ENCODE results near the gene ZNF784. TPM values are rescaled to one million over a fixed set of nuclear protein-coding genes. Genes with fewer than 3 reads are reported as not detected.
A peak's percentile ranks its signal among the peaks of the same experiment; 100 is the strongest.

Gene ZNF784
- polyA plus RNA-seq, 2 of the 4 experiments (the other 2 are of a cell fraction), result 3.5 to 6.6 TPM

GRCh38 chr19:55668603-55669348 lies 44.4 kb upstream of the ZNF784 start (continued):
- no peak for TF ChIP-seq HMGXB4 (CRISPR knock-in tag; IDR thresholded peaks at IDR 0.05; ENCODE audit: borderline replicate concordance)
- no peak for TF ChIP-seq MAX (IDR thresholded peaks at IDR 0.05)

- H3K4me3 ChIP-seq, result no peak overlapping the region
- TF ChIP-seq POLR2A (IDR thresholded peaks at IDR 0.05; ENCODE audit: low read length), result no peak
- TF ChIP-seq POLR2AphosphoS2 (conservative IDR thresholded peaks at IDR 0.05; ENCODE audit: low read length), result 0 out of 2 replicates have a peak, but pooled peaks have one; percentile 54
- DNase-seq (ENCODE audit: low read depth in 1 of 2, low spot score in 1 of 2) (no peak), FAIRE-seq (no peak), ATAC-seq (no peak)
- no peaks in the 10 kb centered on the region for H3K9me3 ChIP-seq
- H3K27ac ChIP-seq, result no peak overlapping the region
- 85% methylated on average over 10 of the region's 11 CpGs for WGBS (ENCODE audit: missing lambda C conversion rate)
- H3K4me1 ChIP-seq, result peaks cover 35% of the 10 kb centered on the region
- no peak overlapping the region for H3K4me2 ChIP-seq
- ChIA-PET POLR2A (interaction anchor here (1.0 to 2.5 kb wide), 2 partner anchors 13 to 21 kb away, joined by 4 to 12 read pairs; partner anchors contain the start of gene U2AF2), CTCF (interaction anchor here (1.1 to 10.0 kb wide), 2 partner anchors 15 to 18 kb away, joined by 3 to 97 read pairs; partner anchors contain the start of gene U2AF2)
These were observed 43.6 kb upstream of the ZNF784 start for GRCh38 chr19:55667958-55668357.

- Histone ChIP-seq H3K4me1 (peaks cover 30% of the 10 kb centered on the region), H3K4me2 (no peak overlapping the region), H3K27ac (no peak overlapping the region), H3K4me3 (no peak overlapping the region), H3K9me3 (no peaks in the 10 kb centered on the region)
- DNase-seq (ENCODE audit: low read depth in 1 of 2, low spot score in 1 of 2) (no peak), ATAC-seq (no peak), FAIRE-seq (no peak)
- TF ChIP-seq JUN (IDR thresholded peaks at IDR 0.05), result no peak
- TF ChIP-seq HES2 (IDR thresholded peaks at IDR 0.05), result no peak
- TF ChIP-seq ESRRA (IDR thresholded peaks at IDR 0.05; ENCODE audit: borderline replicate concordance, low read length), result no peak
- TF ChIP-seq CEBPB (IDR thresholded peaks at IDR 0.05), result no peak
- no peak for TF ChIP-seq RARB (CRISPR knock-in tag; IDR thresholded peaks at IDR 0.05)
- no peak for TF ChIP-seq POLR2A (IDR thresholded peaks at IDR 0.05; ENCODE audit: low read length)
- 90% methylated on average over 12 of the region's 12 CpGs for WGBS (ENCODE audit: missing lambda C conversion rate)
- CTCF ChIA-PET, result interaction anchor here (0.7 to 10.0 kb wide), 3 partner anchors 10 to 18 kb away, joined by 3 to 97 read pairs (median 5); partner anchors contain the start of gene U2AF2
- POLR2A ChIA-PET, result interaction anchor here (2.5 kb wide), 1 partner anchor 13 kb away, joined by 12 read pairs; the partner anchor contains the start of gene U2AF2
These were observed 43.1 kb upstream of the ZNF784 start for GRCh38 chr19:55667511-55667910.

GRCh38 chr19:55667006-55667381 lies 42.6 kb upstream of the ZNF784 start:
- ChIA-PET CTCF (interaction anchor here (0.7 to 10.0 kb wide), 3 partner anchors 10 to 34 kb away, joined by 3 to 97 read pairs (median 5); partner anchors contain the start of gene U2AF2), POLR2A (interaction anchor here (1.8 kb wide), 1 partner anchor 12 kb away, joined by 8 read pairs; the partner anchor contains the start of gene U2AF2)
- no peak for TF ChIP-seq ZC3H11A (IDR thresholded peaks at IDR 0.05)
- no peak for TF ChIP-seq RARB (CRISPR knock-in tag; IDR thresholded peaks at IDR 0.05)
- TF ChIP-seq NFE2L2 (conservative IDR thresholded peaks at IDR 0.05; ENCODE audit: low read length), result no peak
- TF ChIP-seq POLR2AphosphoS2 (conservative IDR thresholded peaks at IDR 0.05; ENCODE audit: low read length), result 0 out of 2 replicates have a peak, but pooled peaks have one; percentile 7
- peaks cover 27% of the 10 kb centered on the region for H3K4me1 ChIP-seq
- H3K4me2 ChIP-seq, result no peak overlapping the region
- no peak overlapping the region for H3K4me3 ChIP-seq
- no peak for DNase-seq (ENCODE audit: low read depth in 1 of 2, low spot score in 1 of 2)
- 100% methylated on average over 4 of the region's 4 CpGs for WGBS (ENCODE audit: missing lambda C conversion rate)
- FAIRE-seq, result no peak
- no peak for ATAC-seq
- H3K9me3 ChIP-seq, result no peaks in the 10 kb centered on the region
- H3K27ac ChIP-seq, result no peak overlapping the region

- Histone ChIP-seq H3K9me3 (no peaks in the 10 kb centered on the region), H3K4me2 (no peak overlapping the region), H3K27ac (no peak overlapping the region), H3K4me3 (no peak overlapping the region), H3K4me1 (peaks cover 27% of the 10 kb centered on the region)
- DNase-seq (ENCODE audit: low read depth in 1 of 2, low spot score in 1 of 2) (no peak), FAIRE-seq (no peak), ATAC-seq (no peak)
- WGBS (ENCODE audit: missing lambda C conversion rate), result 88% methylated on average over 12 of the region's 12 CpGs
- CTCF ChIA-PET, result interaction anchor here (0.7 to 10.0 kb wide), 4 partner anchors 9 to 34 kb away, joined by 3 to 97 read pairs (median 4); partner anchors contain the start of gene U2AF2
- TF ChIP-seq POLR2AphosphoS2 (conservative IDR thresholded peaks at IDR 0.05; ENCODE audit: low read length) (0 out of 2 replicates have a peak, but pooled peaks have one; percentile 23), HDAC2 (IDR thresholded peaks at IDR 0.05) (no peak)
- POLR2A ChIA-PET, result interaction anchor here (1.8 kb wide), 1 partner anchor 12 kb away, joined by 8 read pairs; the partner anchor contains the start of gene U2AF2
These were observed 42.1 kb upstream of the ZNF784 start for GRCh38 chr19:55666343-55667005.

Data from A549 (cell line).